Lower leg skin (tissue), 3 donors: ENCODE measurements around the gene CAMTA2.

Experiments used
- CTCF ChIP-seq, 3 donors: fragments of 450-650 bp; IDR thresholded peaks; one replicate each; pipeline ENCODE4 v1.5.1; 2016; ENCODE audit warnings: antibody characterized with exemption in 3 of 3, mild to moderate bottlenecking in 3 of 3, moderate library complexity in 2 of 3
- POLR2A ChIP-seq, 2 donors: fragments of 450-650 bp; IDR thresholded peaks; one replicate each; pipeline ENCODE4 v1.6.1; 2016 to 2017; ENCODE audit warnings: antibody characterized with exemption in 2 of 2, mild to moderate bottlenecking in 1 of 2, moderate library complexity in 1 of 2

GRCh38 chr17:4949321-4950074, 38.0 kb downstream of the CAMTA2 start:
- TF ChIP-seq CTCF (IDR thresholded peaks at IDR 0.05) (peak in 1 of 3 donors; percentile 65), POLR2A (IDR thresholded peaks at IDR 0.05) (no peak)
